Osteoblast (primary cell): ENCODE data around the gene GPRIN1. TPM values are rescaled to one million over a fixed set of nuclear protein-coding genes. Genes with fewer than 3 reads are reported as not detected.

Experiments used
- DNase-seq: peaks from one replicate; pipeline ENCODE4 v3.0.0; 2011; ENCODE audit warnings: low spot score, mixed read lengths; ENCODE audit not compliant: insufficient read length; ENCODE audit errors: missing footprints
- H2AFZ ChIP-seq: 2 replicates; pipeline ENCODE4 v1.6.0; 2011; ENCODE audit warnings: mild to moderate bottlenecking, low read length
- H3K27ac ChIP-seq: 2 replicates; pipeline ENCODE4 v1.5.1; 2011; ENCODE audit warnings: mild to moderate bottlenecking, low read depth, low read length, moderate library complexity
- H3K27me3 ChIP-seq: 2 replicates; pipeline ENCODE4 v1.6.0; 2012; ENCODE audit warnings: mild to moderate bottlenecking, control low read depth, inconsistent platforms, low read length, moderate library complexity; ENCODE audit not compliant: insufficient read depth
- H3K36me3 ChIP-seq: 2 replicates; pipeline ENCODE4 v1.5.1; 2011; ENCODE audit warnings: mild to moderate bottlenecking, low read length, control low read depth, moderate library complexity; ENCODE audit not compliant: insufficient read depth
- H3K4me1 ChIP-seq: 2 replicates; pipeline ENCODE4 v1.5.1; 2011; ENCODE audit warnings: mild to moderate bottlenecking, low read length, control low read depth, moderate library complexity; ENCODE audit not compliant: insufficient read depth
- H3K4me2 ChIP-seq: 2 replicates; pipeline ENCODE4 v1.6.0; 2011; ENCODE audit warnings: mild to moderate bottlenecking, low read length; ENCODE audit not compliant: insufficient read depth
- H3K4me3 ChIP-seq: fragments of 200-600 bp; sonication (generic); 3 replicates; pipeline ENCODE4 v1.5.1; 2012; ENCODE audit warnings: mild to moderate bottlenecking, low read length, inconsistent platforms; ENCODE audit not compliant: insufficient read depth
- H3K79me2 ChIP-seq: 2 replicates; pipeline ENCODE4 v1.6.0; 2012; ENCODE audit warnings: mild to moderate bottlenecking, low read length, control low read depth, inconsistent platforms; ENCODE audit not compliant: insufficient read depth
- H3K9me3 ChIP-seq: 2 replicates; pipeline ENCODE4 v1.5.1; 2011; ENCODE audit warnings: low read depth, low read length, control low read depth
- H4K20me1 ChIP-seq: 2 replicates; pipeline ENCODE4 v1.6.0; 2012; ENCODE audit warnings: mild to moderate bottlenecking, low read length, control low read depth; ENCODE audit not compliant: insufficient read depth
- total RNA-seq: library from RNA; depleted of rRNA; stranded (reverse); fragments of >200 nt; gene quantifications from 2 replicates; pipeline ENCODE4 v1.2.3, GENCODE V29; 2012
- TF ChIP-seq, protein P1 (sequence below): IDR thresholded peaks from 2 replicates; pipeline ENCODE4 v1.5.1; 2011; ENCODE audit warnings: mild to moderate bottlenecking, low read depth, low read length, moderate library complexity; ENCODE audit errors: extremely low read depth

The GPRIN1 gene
- total RNA-seq, 1 donor: 1.8 TPM

DNA sequence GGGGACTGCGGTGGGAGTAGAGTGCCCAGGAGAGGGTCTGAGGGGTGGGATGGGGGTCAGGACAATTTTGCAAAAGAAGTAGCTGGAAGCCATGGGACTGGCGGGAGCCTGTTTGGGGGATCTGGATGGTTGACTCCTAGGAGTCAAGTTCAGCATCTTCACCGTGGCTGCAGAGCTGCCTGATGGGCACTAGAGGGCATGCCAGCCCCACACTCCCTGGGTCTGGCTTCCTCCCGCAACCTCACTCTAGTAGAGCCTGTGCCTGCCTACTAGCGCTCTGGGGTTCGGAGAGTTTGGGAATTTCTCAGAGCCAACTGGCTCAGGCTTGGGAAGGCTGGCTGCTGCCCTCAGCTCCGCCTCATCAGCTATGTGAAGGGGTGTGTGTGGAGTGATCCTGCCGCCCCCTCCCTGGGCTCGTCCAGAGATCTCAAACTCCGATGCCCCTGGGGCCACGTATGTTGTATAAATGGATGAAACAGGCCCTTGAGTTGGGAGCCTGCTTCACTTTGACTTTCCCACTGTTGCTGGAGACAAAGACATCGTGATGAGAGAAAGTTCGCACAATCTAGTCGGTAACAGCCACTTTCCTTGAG is 48.1 kb upstream of the GPRIN1 start:
- TF ChIP-seq, protein P1, sequence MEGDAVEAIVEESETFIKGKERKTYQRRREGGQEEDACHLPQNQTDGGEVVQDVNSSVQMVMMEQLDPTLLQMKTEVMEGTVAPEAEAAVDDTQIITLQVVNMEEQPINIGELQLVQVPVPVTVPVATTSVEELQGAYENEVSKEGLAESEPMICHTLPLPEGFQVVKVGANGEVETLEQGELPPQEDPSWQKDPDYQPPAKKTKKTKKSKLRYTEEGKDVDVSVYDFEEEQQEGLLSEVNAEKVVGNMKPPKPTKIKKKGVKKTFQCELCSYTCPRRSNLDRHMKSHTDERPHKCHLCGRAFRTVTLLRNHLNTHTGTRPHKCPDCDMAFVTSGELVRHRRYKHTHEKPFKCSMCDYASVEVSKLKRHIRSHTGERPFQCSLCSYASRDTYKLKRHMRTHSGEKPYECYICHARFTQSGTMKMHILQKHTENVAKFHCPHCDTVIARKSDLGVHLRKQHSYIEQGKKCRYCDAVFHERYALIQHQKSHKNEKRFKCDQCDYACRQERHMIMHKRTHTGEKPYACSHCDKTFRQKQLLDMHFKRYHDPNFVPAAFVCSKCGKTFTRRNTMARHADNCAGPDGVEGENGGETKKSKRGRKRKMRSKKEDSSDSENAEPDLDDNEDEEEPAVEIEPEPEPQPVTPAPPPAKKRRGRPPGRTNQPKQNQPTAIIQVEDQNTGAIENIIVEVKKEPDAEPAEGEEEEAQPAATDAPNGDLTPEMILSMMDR: peak; percentile 88
- Histone ChIP-seq H3K27ac (no peak overlapping the region), H3K36me3 (peaks cover 8% of the 10 kb centered on the region), H2AFZ (peak overlapping the region; percentile 51), H3K27me3 (peaks cover 9% of the 10 kb centered on the region), H4K20me1 (peaks cover 18% of the 10 kb centered on the region), H3K4me2 (peak overlapping the region; percentile 67), H3K79me2 (no peaks in the 10 kb centered on the region), H3K9me3 (no peaks in the 10 kb centered on the region), H3K4me3 (no peak overlapping the region), H3K4me1 (peaks cover 18% of the 10 kb centered on the region)
- DNase-seq: peak; percentile 98

- no peak overlapping the region for H3K4me2 ChIP-seq
- TF ChIP-seq, protein P1: no peak
- peaks cover 4% of the 10 kb centered on the region for H3K79me2 ChIP-seq
- H3K4me3 ChIP-seq: no peak overlapping the region
- no peak for DNase-seq
- H3K9me3 ChIP-seq: no peaks in the 10 kb centered on the region
- H3K27ac ChIP-seq: no peak overlapping the region
- no peaks in the 10 kb centered on the region for H3K27me3 ChIP-seq
- peaks cover 20% of the 10 kb centered on the region for H3K4me1 ChIP-seq
- peaks cover 8% of the 10 kb centered on the region for H3K36me3 ChIP-seq
- peaks cover 29% of the 10 kb centered on the region for H4K20me1 ChIP-seq
- no peak overlapping the region for H2AFZ ChIP-seq
Measured at GRCh38 chr5:176656467-176656990, 46.6 kb upstream of the GPRIN1 start.

- Histone ChIP-seq H3K4me1 (peaks cover 20% of the 10 kb centered on the region), H3K9me3 (no peaks in the 10 kb centered on the region), H3K4me3 (no peak overlapping the region), H3K36me3 (peaks cover 8% of the 10 kb centered on the region), H3K27ac (no peak overlapping the region), H3K4me2 (no peak overlapping the region), H3K79me2 (peaks cover 20% of the 10 kb centered on the region), H4K20me1 (peaks cover 36% of the 10 kb centered on the region), H2AFZ (no peak overlapping the region), H3K27me3 (no peaks in the 10 kb centered on the region)
- TF ChIP-seq, protein P1: no peak
- no peak for DNase-seq
Measured at GRCh38 chr5:176654856-176655255, 44.9 kb upstream of the GPRIN1 start.

GRCh38 chr5:176653401-176654385 is 43.7 kb upstream of the GPRIN1 start:
- peaks cover 8% of the 10 kb centered on the region for H3K36me3 ChIP-seq
- no peak for DNase-seq
- TF ChIP-seq, protein P1: no peak
- H3K9me3 ChIP-seq: no peaks in the 10 kb centered on the region
- H3K79me2 ChIP-seq: peaks cover 26% of the 10 kb centered on the region
- H3K4me3 ChIP-seq: no peak overlapping the region
- peaks cover 41% of the 10 kb centered on the region for H4K20me1 ChIP-seq
- no peak overlapping the region for H3K27ac ChIP-seq
- H3K4me2 ChIP-seq: no peak overlapping the region
- H3K4me1 ChIP-seq: peaks cover 12% of the 10 kb centered on the region
- H3K27me3 ChIP-seq: no peaks in the 10 kb centered on the region
- no peak overlapping the region for H2AFZ ChIP-seq
